ENCODE measurements around the gene PPM1L. TPM values are rescaled to one million over a fixed set of nuclear protein-coding genes. Genes with fewer than 3 reads are reported as not detected.

The PPM1L gene
- total and polyA plus RNA-seq, 7 donors, result 6.2 to 76.1 (median 66.0) TPM

GRCh38 chr3:161016417-161017313, 260.6 kb downstream of the PPM1L start:
- Histone ChIP-seq H3K27me3 (ENCODE audit: insufficient read depth in 3 of 3, low read length in 2 of 3) (no peaks in the 10 kb centered on the region), H3K36me3 (ENCODE audit: insufficient read depth in 1 of 2, low read depth in 1 of 2) (no peaks in the 10 kb centered on the region), H3K27ac (no peak overlapping the region), H3K4me3 (no peak overlapping the region), H3K9me3 (no peaks in the 10 kb centered on the region), H3K4me1 (no peaks in the 10 kb centered on the region)
- WGBS, 3 donors, result 63 to 89% (median 77%) methylated on average over 6 of the region's 6 CpGs
- intact Hi-C loops (cut with DNase I), result no loop called here
- DNase-seq (no peak), ATAC-seq (no peak)
- TF ChIP-seq, protein P1, sequence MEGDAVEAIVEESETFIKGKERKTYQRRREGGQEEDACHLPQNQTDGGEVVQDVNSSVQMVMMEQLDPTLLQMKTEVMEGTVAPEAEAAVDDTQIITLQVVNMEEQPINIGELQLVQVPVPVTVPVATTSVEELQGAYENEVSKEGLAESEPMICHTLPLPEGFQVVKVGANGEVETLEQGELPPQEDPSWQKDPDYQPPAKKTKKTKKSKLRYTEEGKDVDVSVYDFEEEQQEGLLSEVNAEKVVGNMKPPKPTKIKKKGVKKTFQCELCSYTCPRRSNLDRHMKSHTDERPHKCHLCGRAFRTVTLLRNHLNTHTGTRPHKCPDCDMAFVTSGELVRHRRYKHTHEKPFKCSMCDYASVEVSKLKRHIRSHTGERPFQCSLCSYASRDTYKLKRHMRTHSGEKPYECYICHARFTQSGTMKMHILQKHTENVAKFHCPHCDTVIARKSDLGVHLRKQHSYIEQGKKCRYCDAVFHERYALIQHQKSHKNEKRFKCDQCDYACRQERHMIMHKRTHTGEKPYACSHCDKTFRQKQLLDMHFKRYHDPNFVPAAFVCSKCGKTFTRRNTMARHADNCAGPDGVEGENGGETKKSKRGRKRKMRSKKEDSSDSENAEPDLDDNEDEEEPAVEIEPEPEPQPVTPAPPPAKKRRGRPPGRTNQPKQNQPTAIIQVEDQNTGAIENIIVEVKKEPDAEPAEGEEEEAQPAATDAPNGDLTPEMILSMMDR (IDR thresholded peaks at IDR 0.05), result no peak

GRCh38 chr3:161017971-161018370, 261.9 kb downstream of the PPM1L start:
- H3K4me3 ChIP-seq, result no peak overlapping the region
- no peaks in the 10 kb centered on the region for H3K4me1 ChIP-seq
- no peaks in the 10 kb centered on the region for H3K9me3 ChIP-seq
- WGBS, 3 donors, result 80 to 86% (median 84%) methylated on average over 2 of the region's 2 CpGs
- ATAC-seq (no peak), DNase-seq (no peak)
- TF ChIP-seq, protein P1 (IDR thresholded peaks at IDR 0.05), result no peak
- H3K36me3 ChIP-seq (ENCODE audit: insufficient read depth in 1 of 2, low read depth in 1 of 2), result no peaks in the 10 kb centered on the region
- intact Hi-C loops (cut with DNase I), result no loop called here
- H3K27me3 ChIP-seq (ENCODE audit: insufficient read depth in 3 of 3, low read length in 2 of 3), result no peaks in the 10 kb centered on the region
- H3K27ac ChIP-seq, result no peak overlapping the region

- Histone ChIP-seq H3K27ac (no peak overlapping the region), H3K36me3 (ENCODE audit: insufficient read depth in 1 of 2, low read depth in 1 of 2) (no peaks in the 10 kb centered on the region), H3K4me1 (no peaks in the 10 kb centered on the region), H3K9me3 (peaks cover 5% of the 10 kb centered on the region), H3K27me3 (ENCODE audit: insufficient read depth in 3 of 3, low read length in 2 of 3) (no peaks in the 10 kb centered on the region), H3K4me3 (no peak overlapping the region)
- DNase-seq, result no peak
- TF ChIP-seq, protein P1 (IDR thresholded peaks at IDR 0.05), result no peak
- ATAC-seq, result no peak
- intact Hi-C loops (cut with DNase I), result no loop called here
Observed at GRCh38 chr3:161020256-161020655, 264.2 kb downstream of the PPM1L start.

DNA sequence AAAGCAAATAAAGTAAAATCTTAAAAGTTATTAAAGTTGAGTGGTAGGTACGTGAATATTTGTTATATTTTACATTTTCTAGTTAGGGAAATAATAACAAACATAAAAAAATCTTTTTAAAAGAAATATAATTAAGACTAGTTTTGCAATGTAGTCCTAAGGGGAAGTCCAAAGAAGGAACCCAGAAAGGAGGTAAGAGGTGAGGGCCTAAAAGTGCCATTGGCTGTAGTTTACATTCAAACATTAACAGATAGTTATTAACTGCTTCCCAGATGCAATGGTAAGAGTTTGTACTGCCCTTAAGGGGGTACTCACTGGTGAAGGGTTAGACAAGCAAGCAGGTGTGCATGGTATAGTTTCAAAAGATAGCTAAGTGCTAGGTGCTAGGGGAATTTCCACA, 269.9 kb downstream of the PPM1L start:
- no peak for ATAC-seq
- no peak overlapping the region for H3K27ac ChIP-seq
- no peak for DNase-seq
- TF ChIP-seq, protein P1 (IDR thresholded peaks at IDR 0.05), result no peak
- intact Hi-C loops (cut with DNase I), result no loop called here
- H3K9me3 ChIP-seq, result peaks cover 5% of the 10 kb centered on the region
- no peaks in the 10 kb centered on the region for H3K27me3 ChIP-seq (ENCODE audit: insufficient read depth in 3 of 3, low read length in 2 of 3)
- no peak overlapping the region for H3K4me3 ChIP-seq
- no peaks in the 10 kb centered on the region for H3K36me3 ChIP-seq (ENCODE audit: insufficient read depth in 1 of 2, low read depth in 1 of 2)
- WGBS, 3 donors, result 35 to 98% (median 96%) methylated on average over 1 of the region's 1 CpG
- H3K4me1 ChIP-seq, result no peaks in the 10 kb centered on the region

Data from psoas muscle (tissue), 8 donors.